Fibroblast of lung (primary cell): Measurements from ENCODE around the gene MYO7A.

ENCODE experiments used
- CTCF ChIP-seq, 2 donors: IDR thresholded peaks in 1 of 2; conservative IDR thresholded peaks in 1 of 2; 1 replicate in 1 of 2; 2 replicates in 1 of 2; pipeline ENCODE4 v1.5.1; 2011 to 2012; ENCODE audit warnings: low read length in 2 of 2, control low read depth in 1 of 2, inconsistent platforms in 1 of 2, low read depth in 1 of 2, mild to moderate bottlenecking in 1 of 2
- EZH2 ChIP-seq: IDR thresholded peaks from 2 replicates; pipeline ENCODE4 v1.5.1; 2012; ENCODE audit warnings: low read length, control low read depth, mild to moderate bottlenecking; ENCODE audit errors: missing control alignments

GRCh38 chr11:77181226-77181625 is 53.2 kb downstream of the MYO7A start:
- TF ChIP-seq CTCF (conservative IDR thresholded peaks at IDR 0.05 in 1 of 2, IDR thresholded peaks at IDR 0.05 in 1 of 2; ENCODE audit: low read depth in 1 of 2, low read length in 2 of 2) = no peak
- no peak for TF ChIP-seq EZH2
